Fibroblast of the conjunctiva (primary cell): ENCODE data around the gene GABBR2.
"Not testable (repeated sequence)": the region's sequence is repeated elsewhere in the genome, so short reads cannot be mapped to it uniquely, and the experiment has no call there.

Experiments
- DNase-seq: peaks from one replicate; pipeline ENCODE4 v3.0.0-alpha.2; 2010; ENCODE audit warnings: low read depth

Gene GABBR2

DNA sequence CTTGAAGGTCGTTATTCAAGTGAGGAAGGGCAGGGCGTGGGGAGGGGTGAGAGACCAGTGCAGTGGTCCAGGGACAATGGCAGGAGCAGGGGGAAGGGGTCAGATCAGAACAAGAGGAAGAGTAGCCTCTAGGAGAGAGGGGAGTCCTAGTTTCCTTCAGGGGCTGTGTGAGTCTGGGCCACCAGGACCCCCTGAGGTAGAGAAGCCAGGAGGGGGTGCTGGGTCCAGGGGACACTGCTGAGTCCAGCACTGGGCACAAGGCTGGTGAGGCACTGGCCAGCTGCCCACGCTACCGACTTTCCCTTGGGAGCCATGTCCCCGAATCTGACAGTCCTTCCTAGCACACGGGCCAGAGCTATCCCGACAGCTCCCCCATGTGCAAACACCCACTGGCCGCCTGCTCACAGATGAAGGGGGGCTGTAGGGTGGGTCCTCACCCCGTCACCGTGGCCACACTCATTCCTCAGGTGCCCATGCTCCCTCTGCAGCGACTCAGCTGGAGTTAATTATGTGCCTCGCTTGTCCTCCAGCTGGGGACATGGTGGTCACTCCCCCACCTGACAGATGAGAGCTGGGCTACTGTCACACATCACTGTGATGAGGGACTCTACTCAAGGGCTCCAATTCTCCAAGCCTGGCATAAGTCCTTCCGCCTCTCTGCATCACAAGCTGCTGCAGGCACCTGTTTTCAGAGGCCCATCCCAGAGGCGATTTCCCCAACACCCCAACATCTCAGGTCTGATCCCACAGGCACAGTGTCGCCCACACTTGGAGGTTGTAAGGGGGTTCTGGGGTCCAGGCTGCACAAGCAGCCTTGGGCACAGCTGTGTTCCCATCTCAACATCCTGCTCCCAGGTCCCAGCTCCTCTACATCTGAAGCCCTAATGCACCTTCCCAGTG, 115.1 kb downstream of the GABBR2 start:
- DNase-seq: no peak

DNA sequence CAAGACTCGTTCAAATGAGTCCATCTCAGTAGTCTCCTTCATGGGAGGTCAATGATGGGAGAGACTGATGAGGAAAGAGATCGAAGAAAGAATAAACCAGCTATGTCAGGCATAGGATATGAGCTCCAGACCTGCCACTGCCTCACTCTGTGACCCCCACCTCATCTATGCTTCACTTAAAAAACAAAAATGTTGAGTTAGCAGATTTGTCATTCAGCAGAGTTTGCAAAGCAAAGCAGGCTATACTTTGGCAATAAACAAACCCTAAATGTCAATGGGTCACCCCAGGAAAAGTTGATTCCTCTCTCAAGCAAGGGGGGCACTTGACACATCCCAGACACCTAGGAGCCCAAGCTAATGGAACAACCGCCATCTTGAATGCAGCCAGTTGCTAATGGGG, 117.0 kb downstream of the GABBR2 start:
- DNase-seq: no peak

DNA sequence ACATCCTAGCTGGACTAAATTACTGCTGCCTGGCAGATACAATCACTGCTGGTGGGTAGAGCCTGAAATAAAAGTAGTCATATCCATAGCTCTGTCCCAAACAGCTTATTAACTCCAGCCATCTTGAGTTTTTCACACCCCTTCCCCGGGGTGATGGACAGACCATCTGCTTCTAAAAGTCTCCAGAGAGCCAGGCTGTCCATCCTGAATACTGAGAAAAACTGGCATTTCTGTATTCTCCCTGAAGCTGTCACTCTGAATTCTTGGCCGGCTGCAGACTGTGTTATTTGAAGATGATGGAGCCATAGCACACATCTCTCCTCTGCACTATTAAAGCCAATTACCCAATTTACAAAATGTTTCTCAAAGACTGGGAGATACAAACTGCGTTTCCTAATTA, 118.6 kb downstream of the GABBR2 start:
- no peak for DNase-seq

- no peak for DNase-seq
Observed at GRCh38 chr9:98589102-98589501, 119.6 kb downstream of the GABBR2 start.

DNA sequence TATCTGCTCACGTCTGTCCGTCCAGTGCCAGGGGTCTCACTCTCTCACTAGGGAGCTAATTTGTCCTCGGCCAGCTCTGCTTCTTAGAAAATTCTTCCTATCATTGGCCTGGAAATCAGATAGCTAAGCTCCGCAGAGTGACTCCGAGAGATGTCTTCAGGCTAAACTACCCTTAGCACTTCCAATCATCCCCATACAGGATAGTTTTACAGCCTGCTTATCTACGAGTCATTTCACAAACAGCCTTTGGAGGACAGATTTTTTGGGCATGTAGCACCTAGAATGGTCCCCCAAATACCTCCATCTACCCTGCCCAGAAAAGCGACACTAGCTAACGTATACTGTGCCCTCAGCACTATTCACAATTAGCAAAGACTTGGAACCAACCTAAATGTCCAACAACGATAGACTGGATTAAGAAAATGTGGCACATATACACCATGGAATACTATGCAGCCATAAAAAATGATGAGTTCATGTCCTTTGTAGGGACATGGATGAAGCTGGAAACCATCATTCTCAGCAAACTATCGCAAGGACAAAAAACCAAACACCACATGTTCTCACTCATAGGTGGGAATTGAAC, 123.8 kb downstream of the GABBR2 start:
- DNase-seq: not testable (repeated sequence)

GRCh38 chr9:98584059-98584458, 124.7 kb downstream of the GABBR2 start:
- no peak for DNase-seq

DNA sequence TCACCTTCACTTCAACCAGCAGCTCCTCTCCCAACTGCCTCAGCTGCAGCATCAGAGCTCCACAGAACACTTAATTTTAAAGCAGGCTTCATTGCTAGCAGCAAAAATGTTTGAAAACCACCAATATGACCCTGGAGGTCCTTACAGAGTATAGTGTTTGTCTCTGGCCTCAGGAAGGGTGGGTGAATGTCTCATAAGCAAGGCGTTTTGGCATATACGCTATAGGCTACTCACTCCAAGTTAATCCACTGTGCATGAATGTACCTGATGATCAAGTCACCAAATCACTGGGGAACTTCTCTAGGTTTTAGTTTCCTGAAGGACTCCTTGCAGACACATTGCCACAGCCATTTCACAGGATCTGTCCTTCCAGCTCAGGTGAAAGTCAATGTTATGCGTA, 125.3 kb downstream of the GABBR2 start:
- DNase-seq: no peak

- DNase-seq: no peak
Observed at GRCh38 chr9:98580956-98581355, 127.8 kb downstream of the GABBR2 start.

- no peak for DNase-seq
Observed at GRCh38 chr9:98579700-98580099, 129.0 kb downstream of the GABBR2 start.

- no peak for DNase-seq
Observed at GRCh38 chr9:98577446-98577845, 131.3 kb downstream of the GABBR2 start.

GRCh38 chr9:98576859-98577258, 131.9 kb downstream of the GABBR2 start:
- no peak for DNase-seq

- no peak for DNase-seq
Observed at GRCh38 chr9:98576354-98576753, 132.4 kb downstream of the GABBR2 start.

DNA sequence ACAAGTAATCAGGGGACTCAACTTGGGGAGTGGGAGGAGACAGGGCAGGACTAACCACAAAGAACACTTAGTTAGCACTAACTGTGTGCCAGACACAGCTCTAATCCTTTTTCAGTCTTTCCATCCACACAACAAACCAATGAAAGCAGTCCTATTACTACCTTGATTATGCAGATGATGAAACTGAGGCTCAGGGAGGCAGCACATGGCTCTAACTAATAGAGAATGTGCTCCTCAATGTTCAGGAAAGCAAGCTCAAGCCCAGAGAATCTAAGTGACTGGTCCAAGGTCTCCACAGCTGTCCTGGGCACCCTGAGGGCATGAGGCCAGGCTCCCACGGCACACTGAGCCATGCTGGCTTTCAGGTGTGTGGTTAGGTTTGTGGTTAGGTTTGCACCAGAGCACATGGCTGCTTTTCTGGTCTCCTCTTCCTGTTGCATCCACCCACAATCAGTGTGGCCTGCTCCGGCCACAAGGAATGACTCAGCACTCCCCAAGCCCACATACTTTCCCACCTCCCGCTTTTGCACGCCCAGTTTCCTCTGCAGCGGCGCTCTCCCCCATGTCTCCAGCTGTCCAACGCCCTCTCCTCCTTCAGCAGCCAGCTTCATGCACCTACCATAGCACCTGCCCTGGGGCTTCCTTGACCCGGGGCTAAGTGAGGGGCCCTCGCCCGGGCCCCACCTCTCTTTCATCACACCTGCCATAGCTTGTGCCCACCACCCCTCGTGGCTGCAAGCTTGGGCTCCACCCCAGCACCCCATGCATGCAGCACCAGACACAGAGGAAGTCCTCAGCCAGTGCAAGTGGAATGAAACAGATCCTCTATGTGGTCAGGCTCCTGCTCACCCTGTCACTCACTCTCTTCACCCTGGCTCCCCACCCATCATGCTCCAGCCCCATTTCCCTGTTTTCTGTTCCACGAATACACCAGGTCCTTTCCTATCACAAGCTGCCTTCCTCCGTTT, 133.1 kb downstream of the GABBR2 start:
- no peak for DNase-seq

- DNase-seq: no peak
Observed at GRCh38 chr9:98573749-98574278, 134.9 kb downstream of the GABBR2 start.

GRCh38 chr9:98572796-98573195, 135.9 kb downstream of the GABBR2 start:
- DNase-seq: no peak

- DNase-seq: no peak
Observed at GRCh38 chr9:98572054-98572627, 136.6 kb downstream of the GABBR2 start.

DNA sequence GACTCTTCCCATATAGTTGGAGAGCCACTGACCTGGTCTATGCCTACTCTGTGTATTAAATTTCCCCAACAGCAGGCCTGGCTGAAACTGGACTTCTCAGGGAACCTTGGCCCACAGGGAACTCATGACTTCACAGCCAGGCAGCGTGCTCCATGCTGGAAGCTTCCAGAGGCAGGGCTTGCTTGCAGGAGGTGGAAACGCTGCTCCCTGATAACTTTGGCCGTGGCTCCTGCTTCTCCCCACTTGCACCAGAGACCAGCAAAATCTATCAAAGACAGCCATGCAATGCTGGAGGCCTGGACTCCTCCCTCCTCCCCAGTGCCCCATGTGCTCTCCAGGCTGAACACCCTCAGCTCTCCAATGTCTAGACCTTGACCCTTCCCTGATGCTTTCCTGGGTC, 137.1 kb downstream of the GABBR2 start:
- DNase-seq: no peak

GRCh38 chr9:98570663-98571440, 137.9 kb downstream of the GABBR2 start:
- DNase-seq: no peak

GRCh38 chr9:98570055-98570454, 138.7 kb downstream of the GABBR2 start:
- no peak for DNase-seq

- DNase-seq: no peak
Observed at GRCh38 chr9:98569491-98569890, 139.2 kb downstream of the GABBR2 start.

- DNase-seq: no peak
Observed at GRCh38 chr9:98568909-98569469, 139.7 kb downstream of the GABBR2 start.
